ENCODE measurements around the gene TXNL1.
"Not testable (repeated sequence)": the region's sequence is repeated elsewhere in the genome, so short reads cannot be mapped to it uniquely, and the experiment has no call there.

The TXNL1 gene

DNA sequence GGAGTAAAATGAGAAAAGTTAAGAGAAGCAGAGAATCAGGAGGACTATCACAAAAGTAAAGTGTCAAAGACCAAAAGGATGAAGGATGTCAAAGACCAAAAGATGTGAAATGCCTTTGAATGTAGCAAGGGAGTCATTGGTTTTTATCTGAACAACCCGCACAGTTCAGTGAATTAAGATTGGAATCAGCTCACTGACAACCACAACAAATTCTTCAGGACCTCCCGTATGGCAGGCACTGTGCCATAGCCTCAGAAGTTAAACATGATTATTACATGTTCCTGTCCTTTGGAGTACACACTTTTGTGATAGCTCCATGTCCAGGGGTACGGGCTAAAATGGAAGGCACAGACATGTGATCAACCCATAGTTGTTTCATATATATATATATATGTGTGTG lies 5.0 kb upstream of the TXNL1 start:
- DNase-seq, result no peak

DNA sequence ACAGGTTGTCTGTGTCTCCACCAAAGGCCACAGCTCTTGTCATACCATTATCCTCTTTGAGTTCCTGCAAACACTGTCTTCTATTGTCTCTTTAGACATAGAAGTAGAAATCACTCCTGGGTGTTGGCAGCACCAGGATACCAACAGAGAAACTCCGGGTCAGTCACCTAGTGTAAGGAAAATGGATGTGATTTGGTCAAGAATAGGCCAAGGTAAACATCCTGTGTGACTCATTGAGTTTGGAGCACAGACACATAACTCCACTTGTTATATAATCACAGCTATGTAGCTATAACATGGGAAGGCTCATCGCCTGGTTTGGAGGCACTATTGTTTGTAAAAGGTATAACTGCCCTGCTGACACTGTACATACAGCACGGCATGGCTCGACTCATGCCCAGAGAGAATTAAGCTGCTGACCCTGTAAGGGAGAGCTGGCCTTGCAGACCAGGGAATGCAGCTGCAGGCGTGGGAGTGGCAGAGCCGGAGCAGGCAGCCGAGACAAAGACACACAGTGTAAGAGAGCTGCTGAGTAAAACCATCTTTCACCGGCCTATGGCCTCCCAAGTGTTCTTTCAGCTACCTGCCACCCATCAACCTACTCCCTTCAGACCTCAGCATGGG lies 3.4 kb upstream of the TXNL1 start:
- no peak for DNase-seq

DNA sequence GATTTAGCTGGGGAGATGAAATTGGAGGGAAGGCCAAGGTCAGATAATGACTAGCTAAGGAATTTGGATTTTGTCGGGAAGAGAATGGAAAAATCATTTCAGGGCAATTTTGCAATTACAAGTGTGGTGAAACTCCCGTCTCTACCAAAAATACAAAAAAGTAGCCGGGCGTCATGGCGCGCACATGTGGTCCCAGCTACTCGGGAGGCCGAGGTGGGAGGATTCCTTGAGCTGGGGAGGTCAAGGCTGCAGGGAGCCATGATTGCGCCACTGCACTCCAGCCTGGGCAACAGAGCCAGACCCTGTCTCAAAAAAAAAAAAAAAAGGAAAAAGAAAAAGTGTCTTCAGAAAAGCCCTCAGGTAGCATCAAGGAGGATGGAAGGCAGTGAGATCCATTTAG lies 1.2 kb upstream of the TXNL1 start:
- no peak for DNase-seq

DNA sequence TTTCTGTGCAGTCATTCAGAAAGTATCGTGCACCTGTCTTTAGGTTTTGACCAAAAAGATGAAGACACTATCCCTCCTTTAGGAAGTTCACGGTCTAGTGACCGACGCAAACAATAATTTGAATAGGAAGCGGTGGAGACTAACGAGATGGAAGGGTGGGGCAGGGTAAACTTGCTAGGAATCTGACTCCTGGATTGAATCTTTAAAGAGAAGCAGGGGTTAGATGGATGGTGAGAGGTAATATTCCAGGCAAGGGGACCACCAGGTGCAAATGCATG lies 651 bp upstream of the TXNL1 start:
- no peak for DNase-seq

DNA sequence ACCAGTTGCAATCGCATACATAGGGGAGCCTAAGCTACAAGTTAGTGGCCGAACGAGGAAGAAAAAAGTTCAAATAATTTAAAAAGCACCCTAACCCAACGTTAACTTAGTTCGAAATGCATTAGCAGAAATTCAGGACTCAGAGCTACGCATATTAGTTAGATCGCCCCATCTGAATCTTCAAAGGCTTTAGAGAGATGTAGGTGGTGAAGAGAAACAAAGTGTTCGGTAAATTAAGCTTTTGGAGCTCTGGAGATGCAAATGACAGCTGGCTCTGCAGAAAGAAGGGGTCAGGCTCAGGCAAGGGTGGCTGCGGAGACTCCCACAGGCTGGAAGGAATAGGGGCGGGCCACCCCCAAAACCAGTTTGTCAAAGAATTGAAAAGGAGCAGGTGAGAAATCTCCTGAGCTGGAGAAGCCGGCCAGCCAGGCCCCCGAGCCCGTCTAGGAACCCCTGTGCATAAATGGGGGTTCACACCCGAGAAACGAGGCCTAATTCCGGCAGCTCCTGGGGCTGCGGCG lies 621 bp downstream of the TXNL1 start:
- DNase-seq, result peak; percentile 4

DNA sequence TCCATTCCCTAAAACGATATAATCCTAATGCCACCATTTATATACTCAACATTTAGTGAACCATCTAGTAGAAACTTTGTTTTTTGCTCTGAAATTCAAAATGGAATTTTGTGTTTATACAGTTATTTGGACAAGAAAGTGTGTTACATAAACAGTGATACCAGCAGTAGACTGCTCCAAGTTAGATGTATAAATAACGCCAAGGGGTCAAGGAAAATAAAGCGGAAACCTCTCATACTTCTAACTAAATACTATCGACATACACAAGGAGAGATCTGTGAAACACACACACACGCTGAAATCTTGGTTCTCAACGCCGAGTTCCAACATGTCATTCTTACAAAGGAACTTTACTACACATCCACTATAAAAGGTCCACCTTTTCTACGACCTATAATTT lies 1.2 kb downstream of the TXNL1 start:
- DNase-seq, result no peak

DNA sequence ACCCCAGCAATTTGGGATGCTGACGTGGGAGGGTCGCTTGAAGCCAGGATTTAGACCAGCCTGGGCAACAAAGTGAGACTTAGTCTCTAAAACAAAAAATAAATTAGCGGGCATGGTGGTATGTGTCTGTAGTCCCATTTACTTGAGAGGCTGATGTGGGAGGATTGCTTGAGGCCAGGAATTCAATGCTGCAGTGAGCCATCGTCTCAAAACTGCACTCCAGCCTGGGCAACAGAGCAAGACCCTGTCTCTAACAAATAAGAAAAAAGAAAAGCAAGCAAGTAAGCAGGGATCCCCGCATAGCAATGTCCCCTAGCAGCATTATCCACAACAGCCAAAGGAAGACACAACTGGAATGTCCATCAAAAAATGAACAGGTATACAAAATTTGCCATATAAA lies 3.4 kb downstream of the TXNL1 start:
- no peak for DNase-seq

DNA sequence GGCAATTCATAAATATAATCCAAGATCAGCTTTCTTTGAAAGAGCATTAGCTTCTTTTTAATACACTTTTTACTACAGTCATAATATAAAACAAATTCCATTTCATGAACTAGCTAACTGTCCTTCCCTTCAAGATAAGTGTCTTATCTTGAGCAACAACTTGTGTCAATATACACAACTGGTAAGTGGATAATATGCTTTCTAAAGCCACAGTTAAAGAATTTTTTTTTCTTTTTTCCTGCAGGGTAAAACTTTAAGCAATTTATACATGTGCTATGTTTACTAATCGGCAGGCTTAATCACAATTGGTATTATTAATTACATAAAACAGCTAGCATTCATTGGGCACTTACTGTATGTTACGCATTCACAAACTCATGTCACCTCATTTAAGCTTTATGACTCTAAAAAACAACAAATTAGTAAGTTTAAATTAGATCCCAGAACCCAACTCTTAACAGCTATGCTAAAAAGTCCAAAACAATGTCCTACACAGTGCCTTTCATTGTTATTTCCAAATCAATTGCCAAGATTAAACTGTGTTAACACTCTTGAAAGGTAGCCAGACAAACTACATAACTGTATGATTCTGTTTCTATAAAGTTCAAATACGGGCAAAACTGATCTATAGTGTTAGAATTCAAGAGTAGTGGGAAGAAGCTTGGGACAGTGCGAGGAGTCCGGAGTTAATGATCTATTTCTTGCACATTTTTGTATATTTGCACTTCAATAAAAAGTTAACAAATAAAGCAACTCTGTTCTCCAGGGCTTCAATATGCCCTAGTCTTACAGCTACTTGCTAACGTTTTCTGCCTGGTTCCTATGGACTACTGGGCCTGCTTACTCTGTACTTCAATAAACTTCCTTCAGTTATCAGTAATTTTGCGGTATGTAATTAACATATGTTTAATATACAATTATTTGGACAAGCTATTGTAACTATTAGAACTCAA lies 6.0 kb downstream of the TXNL1 start:
- DNase-seq, result no peak

DNA sequence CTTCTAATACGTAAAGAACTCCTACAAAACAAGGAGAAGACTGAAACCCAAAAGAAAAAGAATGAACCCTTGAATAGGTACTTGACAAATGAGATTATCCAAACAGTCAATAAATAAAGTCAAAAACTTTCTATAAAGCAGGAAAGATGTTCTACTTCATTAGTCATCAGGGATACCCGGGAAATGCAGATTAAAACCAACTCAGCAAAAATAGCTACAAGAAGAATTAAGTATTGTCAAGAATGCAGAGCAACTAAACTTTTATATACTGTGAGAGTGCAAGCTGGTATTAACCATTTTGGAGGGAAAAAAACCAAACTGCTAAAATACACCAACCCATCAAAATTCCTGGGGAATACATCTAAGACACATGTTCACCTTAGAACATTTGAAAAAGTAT lies 10.4 kb downstream of the TXNL1 start:
- no peak for DNase-seq

DNA sequence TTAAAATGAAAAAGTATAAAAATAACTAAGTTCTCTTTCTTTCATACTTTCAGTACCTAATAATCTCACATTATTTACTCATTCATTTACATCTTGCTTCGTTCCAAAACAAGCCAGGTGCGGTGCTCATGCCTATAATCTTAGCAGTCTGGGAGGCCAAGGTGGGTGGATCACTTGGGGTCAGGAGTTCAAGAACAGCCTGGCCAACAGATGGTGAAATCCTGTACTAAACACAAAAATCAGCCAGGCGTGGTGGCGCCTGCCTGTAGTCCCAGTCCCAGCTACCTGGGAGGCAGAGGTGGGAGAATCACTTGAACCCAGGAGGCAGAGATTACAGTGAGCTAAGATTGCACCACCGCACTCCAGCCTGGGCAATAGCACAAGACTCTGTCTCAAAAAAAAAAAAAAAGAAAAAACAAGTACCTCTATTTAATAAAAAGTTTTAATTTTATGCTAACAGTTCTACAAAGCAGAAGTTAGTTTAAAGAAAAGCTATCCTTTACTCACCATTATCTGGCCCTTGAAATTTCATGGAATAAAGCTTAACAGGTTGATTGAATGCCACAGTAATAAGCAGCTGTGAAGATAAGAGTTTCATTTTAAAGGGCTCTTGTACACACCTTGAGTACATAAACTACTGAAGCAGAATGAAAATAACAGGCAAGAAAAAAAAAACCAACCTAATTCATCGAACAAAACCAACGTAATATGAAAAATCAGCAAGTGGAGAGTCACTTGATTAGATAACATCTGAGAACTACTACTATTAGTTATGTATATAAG lies 22.5 kb downstream of the TXNL1 start:
- no peak for DNase-seq

DNA sequence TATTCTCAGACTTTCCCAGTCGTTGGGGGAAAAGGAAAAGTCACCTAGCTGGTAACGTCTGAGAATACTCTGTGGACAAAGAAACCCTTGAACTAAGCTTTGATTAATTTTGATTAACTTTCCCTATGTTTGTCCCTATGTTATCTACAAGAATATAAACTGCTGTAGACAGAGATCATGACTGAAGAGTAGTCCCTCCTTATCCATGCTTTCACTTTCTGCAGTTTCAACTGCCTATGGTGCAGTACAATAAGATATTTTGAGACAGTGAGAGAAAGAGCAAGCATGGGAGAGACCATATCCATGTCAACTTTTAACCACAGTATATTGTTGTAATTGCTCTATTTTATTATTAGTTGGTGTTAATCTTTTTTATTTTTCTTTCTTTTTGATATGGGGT lies 31.8 kb downstream of the TXNL1 start:
- no peak for DNase-seq

DNA sequence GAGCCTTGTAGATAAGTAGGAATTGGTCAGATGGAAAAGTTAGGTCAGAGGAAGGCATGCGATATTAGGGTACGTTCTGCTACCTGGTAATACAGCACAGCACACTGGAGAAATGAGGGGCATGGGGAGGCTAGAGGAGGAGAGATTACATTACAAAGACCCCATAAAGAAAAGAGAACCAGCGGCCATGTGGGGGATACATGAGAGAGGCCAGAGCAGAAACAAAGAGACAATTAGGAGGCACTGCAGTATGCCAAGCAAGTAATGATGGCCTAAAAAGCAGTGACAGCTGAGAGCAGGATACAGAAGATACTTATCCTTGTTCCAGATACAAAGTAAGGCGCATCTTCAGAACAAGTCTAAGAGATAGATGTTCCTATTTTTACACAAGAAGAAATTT lies 40.0 kb downstream of the TXNL1 start:
- DNase-seq, result no peak

DNA sequence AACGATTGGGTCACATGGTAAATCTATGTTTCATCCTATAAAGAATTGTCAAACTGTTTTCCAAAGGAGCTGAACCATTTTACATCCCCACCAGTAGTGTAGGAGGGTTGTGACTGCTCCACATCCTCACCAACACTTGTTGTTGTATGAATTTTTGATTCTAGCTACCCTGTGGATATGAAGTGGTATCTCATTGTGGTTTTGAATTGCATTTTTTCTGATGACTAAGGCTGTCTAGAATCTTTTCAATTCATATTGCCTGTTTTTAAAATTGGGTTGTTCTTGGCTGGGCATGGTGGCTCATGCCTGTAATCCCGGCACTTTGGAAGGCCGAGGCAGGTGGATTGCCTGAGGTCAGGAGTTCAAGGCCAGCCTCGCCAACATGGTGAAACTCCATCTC lies 44.5 kb downstream of the TXNL1 start:
- no peak for DNase-seq

DNA sequence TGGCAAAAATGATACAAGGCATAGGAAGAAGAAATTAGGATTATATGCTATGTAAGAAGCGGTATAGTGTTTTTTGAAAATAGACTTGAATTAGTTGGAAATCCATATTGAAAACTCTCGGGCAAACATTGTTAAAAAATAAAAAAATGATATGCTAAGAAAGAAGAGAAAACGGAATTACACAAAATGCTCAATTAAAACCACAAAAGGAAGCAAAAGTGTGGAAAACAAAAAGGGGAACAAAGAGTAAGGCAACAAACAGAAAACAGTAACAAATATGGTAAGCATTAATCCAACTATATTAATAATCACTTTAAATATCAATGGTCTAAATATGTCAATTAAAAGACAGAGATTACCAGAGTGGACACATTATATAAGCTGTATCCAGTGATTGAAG lies 58.4 kb downstream of the TXNL1 start:
- no peak for DNase-seq

DNA sequence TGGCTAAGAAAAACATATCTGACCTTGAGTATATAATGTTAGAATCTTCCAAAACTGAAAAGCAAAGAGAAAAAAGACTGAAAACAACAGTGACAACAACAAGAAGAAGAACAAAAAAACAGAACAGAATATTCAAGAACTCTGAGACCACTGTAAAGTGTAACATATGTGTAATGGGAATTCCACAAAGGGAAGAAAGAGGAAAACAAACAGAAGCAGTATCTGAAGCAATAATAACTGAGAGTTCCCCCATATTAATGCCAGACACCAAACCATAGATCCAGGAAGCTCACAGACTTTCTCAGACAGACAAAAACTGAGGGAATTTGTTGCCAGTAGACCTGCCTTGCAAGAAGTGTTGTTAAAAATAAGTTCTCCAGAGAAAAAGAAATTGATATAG lies 58.9 kb downstream of the TXNL1 start:
- no peak for DNase-seq

DNA sequence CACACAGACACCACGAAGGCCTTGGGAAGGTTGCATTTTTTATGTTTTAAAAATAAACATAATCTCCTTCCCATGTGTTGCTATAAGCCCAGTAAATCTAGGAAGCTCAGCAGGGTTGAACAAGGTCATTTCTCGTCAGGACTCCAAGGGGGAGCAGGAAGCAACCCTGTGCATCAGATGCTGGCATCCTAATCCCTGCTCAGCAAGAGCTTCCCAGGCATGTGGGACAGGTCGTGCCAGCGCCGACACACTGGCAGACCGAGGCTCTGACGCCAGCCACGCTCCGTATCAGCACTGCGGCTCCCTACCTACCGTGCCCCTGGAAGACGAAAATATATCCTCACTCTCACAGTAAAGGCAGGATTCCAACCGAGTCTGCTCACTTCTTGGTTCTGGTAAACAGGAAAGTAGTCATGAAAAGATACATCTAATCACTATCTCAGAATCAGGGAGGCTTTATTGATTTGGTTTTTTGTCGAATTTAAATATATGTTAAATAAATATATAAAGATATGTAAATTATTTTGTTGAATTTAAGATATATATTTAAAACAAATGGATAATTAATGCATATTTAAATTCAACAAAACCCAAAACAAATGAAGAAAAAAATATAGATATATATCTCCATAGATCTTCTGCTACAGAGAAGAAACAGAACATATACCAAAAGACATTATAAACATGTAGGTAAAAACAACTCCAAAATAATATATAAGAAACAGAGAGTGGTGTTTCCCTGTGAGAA lies 61.4 kb downstream of the TXNL1 start:
- DNase-seq, result no peak

DNA sequence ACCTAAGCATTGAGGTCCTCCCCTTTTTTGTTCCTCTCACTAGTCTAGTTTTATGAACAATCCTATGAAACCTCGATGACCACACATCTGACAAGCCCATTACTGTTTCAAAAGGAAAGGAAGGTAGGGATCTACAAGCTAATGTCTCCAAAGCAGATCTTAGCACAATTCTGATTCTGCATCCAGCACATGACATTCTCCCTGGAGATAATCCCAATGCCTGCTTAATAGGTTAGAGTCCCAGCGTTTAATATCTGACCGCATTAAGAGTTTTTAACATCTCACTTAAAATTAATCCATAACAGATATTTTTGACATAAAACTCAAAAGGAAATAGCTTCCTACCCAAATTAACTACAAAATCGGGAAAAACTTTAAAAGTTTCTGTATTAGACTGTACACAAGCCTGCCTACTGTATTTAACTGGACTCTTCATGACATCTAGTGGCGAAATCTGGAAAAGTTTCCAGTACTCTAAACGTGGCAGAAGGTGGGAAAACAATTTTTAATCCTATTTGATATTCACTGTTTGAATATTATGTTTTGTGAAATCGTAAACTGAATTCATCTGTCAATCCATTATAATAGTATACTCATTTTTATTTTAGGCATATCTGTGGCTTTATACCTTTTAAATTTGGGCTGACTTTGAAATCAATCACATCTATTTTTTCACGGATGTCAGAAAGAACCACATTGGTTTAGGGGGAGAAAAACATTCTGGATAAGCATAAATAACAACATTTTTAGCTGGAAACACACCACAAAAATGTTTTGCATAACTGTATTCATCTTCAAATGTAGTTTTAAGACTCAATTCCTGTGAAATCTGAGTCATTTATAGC lies 62.4 kb downstream of the TXNL1 start:
- no peak for DNase-seq

DNA sequence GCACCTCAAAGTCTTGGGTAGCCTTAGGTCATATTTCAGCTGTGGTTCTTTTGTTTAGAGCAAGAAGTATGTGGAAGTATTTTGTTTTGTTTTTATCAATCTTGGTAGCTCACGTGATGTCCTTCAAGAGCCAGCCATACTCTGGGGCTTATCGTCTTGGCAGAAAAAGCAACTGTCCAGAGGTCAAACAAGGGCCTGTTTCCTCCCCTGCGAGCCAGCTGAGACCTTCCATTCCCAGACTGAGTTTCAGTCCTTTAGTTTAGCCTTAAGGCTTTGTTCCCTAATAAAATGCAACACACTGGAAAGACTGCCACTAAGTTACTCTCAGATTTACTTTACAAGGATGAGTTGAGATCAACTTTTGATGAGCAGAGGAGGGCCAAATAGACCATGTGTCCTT lies 63.5 kb downstream of the TXNL1 start:
- DNase-seq, result no peak

DNA sequence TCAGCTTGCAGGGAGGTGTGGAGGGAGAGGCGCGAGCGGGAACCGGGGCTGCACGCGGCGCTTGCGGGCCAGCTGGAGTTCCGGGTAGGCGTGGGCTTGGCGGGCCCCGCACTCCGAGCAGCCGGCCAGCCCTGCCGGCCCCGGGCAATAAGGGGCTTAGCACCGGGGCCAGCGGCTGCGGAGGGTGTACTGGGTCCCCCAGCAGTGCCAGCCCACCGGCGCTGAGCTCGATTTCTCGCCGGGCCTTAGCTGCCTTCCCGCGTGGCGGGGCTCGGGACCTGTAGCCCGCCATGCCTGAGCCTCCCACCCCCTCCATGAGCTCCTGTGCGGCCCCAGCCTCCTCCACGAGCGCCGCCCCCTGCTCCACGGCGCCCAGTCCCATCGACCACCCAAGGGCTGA lies 66.1 kb downstream of the TXNL1 start:
- not testable (repeated sequence) for DNase-seq

DNA sequence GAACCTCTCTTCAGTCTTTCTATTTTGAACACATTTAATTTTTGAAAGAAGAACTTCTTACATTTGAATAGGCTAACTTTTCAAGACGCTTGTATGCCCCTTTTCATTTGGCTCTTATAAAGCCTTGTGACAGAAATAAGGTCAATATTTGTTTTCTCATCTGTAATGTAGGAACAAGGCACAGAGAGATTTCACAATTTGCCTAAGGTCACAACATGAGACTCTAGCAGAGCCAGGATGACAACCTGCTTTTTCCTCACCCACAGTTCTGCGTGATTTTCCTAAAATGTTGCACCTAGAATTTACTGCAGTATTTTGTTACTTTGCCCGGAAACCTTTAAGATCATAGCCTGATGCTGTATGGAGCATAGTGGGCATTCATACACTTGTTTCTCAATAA lies 67.4 kb downstream of the TXNL1 start:
- DNase-seq, result no peak

DNA sequence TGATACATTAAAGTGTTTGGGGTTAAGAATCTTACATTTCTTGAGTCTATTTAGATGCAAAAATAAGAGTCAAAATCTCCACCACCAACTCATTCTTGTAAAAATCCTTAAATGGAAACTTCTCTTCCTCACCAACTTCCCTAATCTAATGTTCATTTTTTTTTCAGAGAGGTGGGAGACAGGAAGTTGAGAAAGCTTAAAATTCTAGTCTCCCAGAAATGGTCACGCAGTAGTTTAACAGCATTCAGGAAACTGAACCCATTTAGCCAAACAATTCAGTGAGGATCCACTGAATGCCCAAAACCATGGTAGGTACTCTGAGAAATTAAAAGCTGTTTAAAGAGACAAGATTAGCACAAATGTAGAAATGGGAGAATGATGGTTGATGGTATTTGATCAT lies 69.0 kb downstream of the TXNL1 start:
- DNase-seq, result no peak

DNA sequence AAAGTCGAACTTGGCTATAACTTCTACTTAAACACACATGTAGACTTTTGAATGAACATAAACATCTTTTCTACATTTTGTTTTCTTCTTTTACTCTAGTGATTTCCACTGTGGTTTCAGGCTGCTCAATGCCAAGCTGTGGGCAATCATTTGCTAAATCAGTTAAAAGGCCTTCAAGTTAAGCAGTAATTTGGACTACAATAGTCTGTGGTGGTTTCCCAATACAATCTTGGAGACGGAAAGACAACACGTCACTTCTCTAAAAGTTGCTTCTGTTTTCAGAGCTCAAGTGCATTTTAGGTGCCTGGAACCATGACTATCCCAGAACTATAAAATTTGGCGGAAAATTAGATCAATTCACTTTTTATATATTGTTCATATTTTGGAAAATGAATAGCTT lies 69.4 kb downstream of the TXNL1 start:
- no peak for DNase-seq

Measured in T-helper 9 cell (primary cell).